Fibroblast of lung (primary cell): Measurements from ENCODE around the gene KCNAB2.

Experiments used
- EZH2 ChIP-seq: IDR thresholded peaks from 2 replicates; pipeline ENCODE4 v1.5.1; 2012; ENCODE audit warnings: low read length, control low read depth, mild to moderate bottlenecking; ENCODE audit errors: missing control alignments
- TF ChIP-seq, protein P1 (sequence below), 2 donors: IDR thresholded peaks in 1 of 2; conservative IDR thresholded peaks in 1 of 2; 1 replicate in 1 of 2; 2 replicates in 1 of 2; pipeline ENCODE4 v1.5.1; 2011 to 2012; ENCODE audit warnings: low read length in 2 of 2, control low read depth in 1 of 2, inconsistent platforms in 1 of 2, low read depth in 1 of 2, mild to moderate bottlenecking in 1 of 2

DNA sequence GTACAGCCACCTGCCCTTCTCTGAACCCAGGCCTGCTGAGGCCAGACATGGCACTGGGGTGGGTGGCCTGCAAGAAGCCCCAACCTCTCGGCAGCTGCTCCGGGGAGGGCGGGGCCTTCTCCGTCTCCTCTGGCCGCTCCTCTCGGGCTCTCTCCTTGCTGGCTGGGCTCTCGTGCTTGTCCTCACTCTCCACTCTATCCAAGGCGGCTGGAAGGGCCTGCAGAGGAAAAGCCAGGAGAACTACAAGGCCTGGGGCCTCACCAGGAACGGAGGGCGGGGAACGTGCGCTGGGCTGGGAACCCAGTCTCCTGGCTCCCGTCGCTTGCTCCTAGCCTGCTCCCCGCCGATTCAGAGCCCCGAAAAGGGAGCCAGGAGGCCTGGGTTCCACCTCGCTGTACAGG lies 75.3 kb downstream of the KCNAB2 start:
- TF ChIP-seq, protein P1, sequence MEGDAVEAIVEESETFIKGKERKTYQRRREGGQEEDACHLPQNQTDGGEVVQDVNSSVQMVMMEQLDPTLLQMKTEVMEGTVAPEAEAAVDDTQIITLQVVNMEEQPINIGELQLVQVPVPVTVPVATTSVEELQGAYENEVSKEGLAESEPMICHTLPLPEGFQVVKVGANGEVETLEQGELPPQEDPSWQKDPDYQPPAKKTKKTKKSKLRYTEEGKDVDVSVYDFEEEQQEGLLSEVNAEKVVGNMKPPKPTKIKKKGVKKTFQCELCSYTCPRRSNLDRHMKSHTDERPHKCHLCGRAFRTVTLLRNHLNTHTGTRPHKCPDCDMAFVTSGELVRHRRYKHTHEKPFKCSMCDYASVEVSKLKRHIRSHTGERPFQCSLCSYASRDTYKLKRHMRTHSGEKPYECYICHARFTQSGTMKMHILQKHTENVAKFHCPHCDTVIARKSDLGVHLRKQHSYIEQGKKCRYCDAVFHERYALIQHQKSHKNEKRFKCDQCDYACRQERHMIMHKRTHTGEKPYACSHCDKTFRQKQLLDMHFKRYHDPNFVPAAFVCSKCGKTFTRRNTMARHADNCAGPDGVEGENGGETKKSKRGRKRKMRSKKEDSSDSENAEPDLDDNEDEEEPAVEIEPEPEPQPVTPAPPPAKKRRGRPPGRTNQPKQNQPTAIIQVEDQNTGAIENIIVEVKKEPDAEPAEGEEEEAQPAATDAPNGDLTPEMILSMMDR (conservative IDR thresholded peaks at IDR 0.05 in 1 of 2, IDR thresholded peaks at IDR 0.05 in 1 of 2; ENCODE audit: low read depth in 1 of 2, low read length in 2 of 2) = no peak
- no peak for TF ChIP-seq EZH2
